Mesothelial cell of epicardium (in vitro differentiated cells): Measurements from ENCODE around the gene KRTAP5-9. TPM values are rescaled to one million over a fixed set of nuclear protein-coding genes. Genes with fewer than 3 reads are reported as not detected.
"Not testable (repeated sequence)": the region's sequence is repeated elsewhere in the genome, so short reads cannot be mapped to it uniquely, and the experiment has no call there.

Experiments
- DNase-seq, 2 experiments: peaks; one replicate each; pipeline ENCODE4 v3.0.0; 2021; ENCODE audit warnings: low spot score in 2 of 2; ENCODE audit not compliant: unreplicated experiment in 2 of 2
- H3K27ac Mint-ChIP-seq: 2 replicates; pipeline ENCODE4 v1.8.0; 2021; ENCODE audit warnings: mixed read lengths
- H3K27me3 Mint-ChIP-seq: 2 replicates; pipeline ENCODE4 v1.8.0; 2021; ENCODE audit warnings: low read depth, mixed read lengths
- H3K36me3 Mint-ChIP-seq: 2 replicates; pipeline ENCODE4 v1.8.0; 2021; ENCODE audit warnings: mixed read lengths
- H3K4me1 Mint-ChIP-seq: 2 replicates; pipeline ENCODE4 v1.8.0; 2021; ENCODE audit warnings: mixed read lengths
- H3K4me3 Mint-ChIP-seq: 2 replicates; pipeline ENCODE4 v1.8.0; 2021; ENCODE audit warnings: mild to moderate bottlenecking, moderate library complexity, mixed read lengths
- H3K9me3 Mint-ChIP-seq: 2 replicates; pipeline ENCODE4 v1.8.0; 2021; ENCODE audit warnings: mixed read lengths
- total RNA-seq: library from RNA; stranded (reverse); gene quantifications from 3 replicates; pipeline ENCODE4 v1.2.1, GENCODE V29; 2021

Gene KRTAP5-9
- total RNA-seq, 1 donor from 2014 or later, result 0.65 TPM

GRCh38 chr11:71589546-71589920 is 41.3 kb downstream of the KRTAP5-9 start:
- not testable (repeated sequence) for H3K27ac Mint-ChIP-seq, DNase-seq, H3K4me3 Mint-ChIP-seq, H3K36me3 Mint-ChIP-seq, H3K27me3 Mint-ChIP-seq, H3K9me3 Mint-ChIP-seq
- H3K4me1 Mint-ChIP-seq, result peaks cover 14% of the 10 kb centered on the region

Other genes starting within 250 kb of the KRTAP5-9 start
- gene DHCR7, start 100.0 kb upstream of the KRTAP5-9 start, total RNA-seq, result 94.8 to 110 TPM (median 98.2 TPM) in 3 replicates
- 67.8 to 71.8 TPM (median 71.0 TPM) in 3 replicates for gene NADSYN1, start 95.2 kb upstream of the KRTAP5-9 start, total RNA-seq
- 0.18 to 0.43 TPM (median 0.25 TPM) in 3 replicates for gene KRTAP5-7, start 21.2 kb upstream of the KRTAP5-9 start, total RNA-seq
- 0.18 to 0.73 TPM (median 0.25 TPM) in 3 replicates for gene KRTAP5-8, start 10.4 kb upstream of the KRTAP5-9 start, total RNA-seq
- 0.22 to 0.32 TPM (median 0.31 TPM) in 3 replicates for gene KRTAP5-10, start 17.1 kb downstream of the KRTAP5-9 start, total RNA-seq
- 0.44 TPM in 1 of 3 replicates, not detected in the others for gene KRTAP5-11, start 34.5 kb downstream of the KRTAP5-9 start, total RNA-seq